Esophagus squamous epithelium (tissue), 4 donors: ENCODE measurements around the gene DNAH9.

ENCODE experiments used
- CTCF ChIP-seq, 6 experiments: fragments of 450-650 bp in 4 of 6; fragments of 200-600 bp in 2 of 6; sonication (generic) in 2 of 6; IDR thresholded peaks; one replicate each; pipeline ENCODE4 v1.5.1; 2016 to 2019; ENCODE audit warnings: antibody characterized with exemption in 6 of 6, mild to moderate bottlenecking in 4 of 6, moderate library complexity in 4 of 6
- POLR2A ChIP-seq, 4 donors: fragments of 450-650 bp; IDR thresholded peaks; one replicate each; pipeline ENCODE4 v1.6.1; 2017; ENCODE audit warnings: antibody characterized with exemption in 4 of 4, mild to moderate bottlenecking in 4 of 4, moderate library complexity in 3 of 4

GRCh38 chr17:11583306-11583992 is 14.8 kb upstream of the DNAH9 start:
- no peak for TF ChIP-seq CTCF (IDR thresholded peaks at IDR 0.05)
- TF ChIP-seq POLR2A (IDR thresholded peaks at IDR 0.05): no peak
